HepG2 (cell line): Measurements from ENCODE around the gene EFCAB14. TPM values are rescaled to one million over a fixed set of nuclear protein-coding genes. Genes with fewer than 3 reads are reported as not detected.

Experiments
- HNRNPH1 ChIP-seq: fragments of 200-400 bp; formaldehyde crosslinking; optimal IDR thresholded peaks from 2 replicates; pipeline ENCODE3; 2017; ENCODE audit warnings: mild to moderate bottlenecking, low read depth, low read length
- SP4 ChIP-seq: sonication (generic); formaldehyde crosslinking; IDR thresholded peaks from 2 replicates; pipeline ENCODE4 v1.8.1; 2023; ENCODE audit warnings: mild to moderate bottlenecking, missing genetic modification reagents
- TAF1 ChIP-seq: sonication (generic); formaldehyde crosslinking; IDR thresholded peaks from 2 replicates; pipeline ENCODE4 v1.4.0; 2020; ENCODE audit warnings: missing genetic modification reagents
- ZEB1 ChIP-seq: IDR thresholded peaks from 2 replicates; pipeline ENCODE4 v1.6.1; 2012; ENCODE audit warnings: mild to moderate bottlenecking, low read depth, inconsistent platforms; ENCODE audit not compliant: insufficient replicate concordance
- ZFP36L1 ChIP-seq: sonication (generic); formaldehyde crosslinking; IDR thresholded peaks from 2 replicates; pipeline ENCODE4 v1.8.0; 2022; ENCODE audit warnings: mild to moderate bottlenecking, missing genetic modification reagents, moderate library complexity
- ZMYM4 ChIP-seq: sonication (generic); formaldehyde crosslinking; IDR thresholded peaks from 2 replicates; pipeline ENCODE4 v1.8.1; 2023; ENCODE audit warnings: mild to moderate bottlenecking, missing genetic modification reagents
- ZNF326 ChIP-seq: sonication (generic); formaldehyde crosslinking; IDR thresholded peaks from 2 replicates; pipeline ENCODE4 v1.4.0; 2020; ENCODE audit warnings: missing genetic modification reagents, borderline replicate concordance
- ZNF331 ChIP-seq: sonication (generic); formaldehyde crosslinking; IDR thresholded peaks from 2 replicates; pipeline ENCODE4 v1.4.0; 2020; ENCODE audit warnings: missing genetic modification reagents
- ZNF446 ChIP-seq: sonication (generic); formaldehyde crosslinking; IDR thresholded peaks from 2 replicates; pipeline ENCODE4 v1.5.0; 2020; ENCODE audit warnings: mild to moderate bottlenecking, missing genetic modification reagents
- ZNF589 ChIP-seq: sonication (generic); formaldehyde crosslinking; conservative IDR thresholded peaks from 2 replicates; pipeline ENCODE4 v1.8.0; 2022; ENCODE audit warnings: mild to moderate bottlenecking, moderate library complexity, missing genetic modification reagents
- polyA plus RNA-seq, 8 experiments: library from polyadenylated mRNA; depleted of rRNA in 3 of 8; stranded (reverse) in 7 of 8; unstranded in 1 of 8; fragments of >200 nt; fragmentation: Illumina TruSeq in 4 of 8; extraction: Trizol in 4 of 8; gene quantifications; 2 replicates each; pipeline versions ENCODE4 v1.2.1 to v1.2.3, GENCODE V29; 2011 to 2016; ENCODE audit warnings: low read depth in 4 of 8, missing spikeins in 1 of 8, mixed read lengths in 1 of 8; ENCODE audit not compliant: insufficient read depth in 1 of 8
- total RNA-seq, 5 experiments: library from RNA; depleted of rRNA; stranded (reverse); fragments of >200 nt; fragmentation: Illumina TruSeq; extraction: Trizol; gene quantifications; 2 replicates each; pipeline ENCODE4 v1.2.3, GENCODE V29; 2016; ENCODE audit warnings: low read depth in 1 of 5
- TF ChIP-seq, protein P1 (sequence below): sonication (generic); formaldehyde crosslinking; IDR thresholded peaks from 2 replicates; pipeline ENCODE4 v1.5.0; 2020; ENCODE audit warnings: missing genetic modification reagents
- TF ChIP-seq, protein P2 (sequence below): sonication (generic); formaldehyde crosslinking; IDR thresholded peaks from 2 replicates; pipeline ENCODE4 v1.4.0; 2020; ENCODE audit warnings: mild to moderate bottlenecking, missing genetic modification reagents, borderline replicate concordance
- TF ChIP-seq, protein P3 (sequence below): sonication (generic); formaldehyde crosslinking; conservative IDR thresholded peaks from 2 replicates; pipeline ENCODE4 v1.5.0; 2020; ENCODE audit warnings: missing genetic modification reagents
- TF ChIP-seq, protein P4 (sequence below): sonication (generic); formaldehyde crosslinking; IDR thresholded peaks from 2 replicates; pipeline ENCODE4 v1.8.0; 2022; ENCODE audit warnings: low read depth, missing genetic modification reagents

The EFCAB14 gene
- total and polyA plus RNA-seq, 2 of the 13 experiments (the other 11 are each of a cell fraction or from before 2014, with no cell fraction given) = 13.4 to 17.9 TPM

DNA sequence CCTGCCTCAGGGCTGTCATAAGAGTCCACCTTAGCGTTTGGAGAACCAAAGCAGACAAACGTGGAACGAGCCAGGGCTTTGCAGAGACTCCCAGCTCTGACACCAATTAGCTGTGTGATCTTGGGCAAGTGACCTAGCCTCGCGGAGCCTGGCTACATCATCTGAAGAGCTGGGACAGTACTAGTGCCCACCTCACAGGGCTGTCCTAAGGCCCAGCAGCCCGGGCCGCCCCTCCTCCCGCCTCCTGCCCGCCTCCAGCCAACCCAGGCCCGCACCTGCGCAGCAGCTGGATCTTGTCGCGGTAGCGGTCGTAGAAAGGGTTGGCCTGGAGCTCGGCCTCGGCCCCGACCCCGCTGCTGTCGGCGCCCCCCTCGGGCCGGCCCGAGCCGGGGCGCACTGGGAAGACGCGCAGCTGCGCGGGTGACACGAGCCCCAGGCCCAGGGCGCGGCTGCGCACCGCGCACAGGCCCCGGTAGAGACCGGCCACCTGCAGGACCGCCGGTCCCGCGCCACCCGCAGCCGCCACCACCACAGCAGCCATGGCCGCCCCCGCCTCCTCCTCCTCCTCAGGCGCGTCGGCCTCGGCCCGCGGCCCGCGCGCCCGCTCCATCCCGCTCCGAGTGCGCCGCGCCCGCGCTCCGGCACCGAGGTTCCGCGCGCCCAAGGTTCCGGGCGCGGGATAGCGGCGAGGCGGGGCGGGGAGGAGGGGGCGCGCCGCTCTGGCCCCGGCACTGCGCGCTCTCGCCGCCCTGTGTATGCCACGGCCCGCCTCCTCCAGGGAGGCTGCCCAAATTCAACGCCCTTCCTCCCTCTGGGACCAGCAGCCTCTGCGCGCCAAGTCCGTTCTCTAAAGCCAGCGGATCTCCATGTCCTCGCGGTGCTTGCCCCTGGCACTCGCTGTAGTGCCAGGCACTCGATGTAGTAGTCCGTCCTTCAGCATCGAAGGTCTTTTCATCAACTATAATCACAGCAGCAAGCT, 50.8 kb downstream of the EFCAB14 start, which contains the start of gene ATPAF1 (continued):
- TF ChIP-seq, protein P1, sequence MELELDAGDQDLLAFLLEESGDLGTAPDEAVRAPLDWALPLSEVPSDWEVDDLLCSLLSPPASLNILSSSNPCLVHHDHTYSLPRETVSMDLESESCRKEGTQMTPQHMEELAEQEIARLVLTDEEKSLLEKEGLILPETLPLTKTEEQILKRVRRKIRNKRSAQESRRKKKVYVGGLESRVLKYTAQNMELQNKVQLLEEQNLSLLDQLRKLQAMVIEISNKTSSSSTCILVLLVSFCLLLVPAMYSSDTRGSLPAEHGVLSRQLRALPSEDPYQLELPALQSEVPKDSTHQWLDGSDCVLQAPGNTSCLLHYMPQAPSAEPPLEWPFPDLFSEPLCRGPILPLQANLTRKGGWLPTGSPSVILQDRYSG (CRISPR knock-in tag) = no peak
- no peak for TF ChIP-seq HNRNPH1
- no peak for TF ChIP-seq ZNF326
- TF ChIP-seq TAF1 (CRISPR knock-in tag) = peak; percentile 29
- TF ChIP-seq, protein P2, sequence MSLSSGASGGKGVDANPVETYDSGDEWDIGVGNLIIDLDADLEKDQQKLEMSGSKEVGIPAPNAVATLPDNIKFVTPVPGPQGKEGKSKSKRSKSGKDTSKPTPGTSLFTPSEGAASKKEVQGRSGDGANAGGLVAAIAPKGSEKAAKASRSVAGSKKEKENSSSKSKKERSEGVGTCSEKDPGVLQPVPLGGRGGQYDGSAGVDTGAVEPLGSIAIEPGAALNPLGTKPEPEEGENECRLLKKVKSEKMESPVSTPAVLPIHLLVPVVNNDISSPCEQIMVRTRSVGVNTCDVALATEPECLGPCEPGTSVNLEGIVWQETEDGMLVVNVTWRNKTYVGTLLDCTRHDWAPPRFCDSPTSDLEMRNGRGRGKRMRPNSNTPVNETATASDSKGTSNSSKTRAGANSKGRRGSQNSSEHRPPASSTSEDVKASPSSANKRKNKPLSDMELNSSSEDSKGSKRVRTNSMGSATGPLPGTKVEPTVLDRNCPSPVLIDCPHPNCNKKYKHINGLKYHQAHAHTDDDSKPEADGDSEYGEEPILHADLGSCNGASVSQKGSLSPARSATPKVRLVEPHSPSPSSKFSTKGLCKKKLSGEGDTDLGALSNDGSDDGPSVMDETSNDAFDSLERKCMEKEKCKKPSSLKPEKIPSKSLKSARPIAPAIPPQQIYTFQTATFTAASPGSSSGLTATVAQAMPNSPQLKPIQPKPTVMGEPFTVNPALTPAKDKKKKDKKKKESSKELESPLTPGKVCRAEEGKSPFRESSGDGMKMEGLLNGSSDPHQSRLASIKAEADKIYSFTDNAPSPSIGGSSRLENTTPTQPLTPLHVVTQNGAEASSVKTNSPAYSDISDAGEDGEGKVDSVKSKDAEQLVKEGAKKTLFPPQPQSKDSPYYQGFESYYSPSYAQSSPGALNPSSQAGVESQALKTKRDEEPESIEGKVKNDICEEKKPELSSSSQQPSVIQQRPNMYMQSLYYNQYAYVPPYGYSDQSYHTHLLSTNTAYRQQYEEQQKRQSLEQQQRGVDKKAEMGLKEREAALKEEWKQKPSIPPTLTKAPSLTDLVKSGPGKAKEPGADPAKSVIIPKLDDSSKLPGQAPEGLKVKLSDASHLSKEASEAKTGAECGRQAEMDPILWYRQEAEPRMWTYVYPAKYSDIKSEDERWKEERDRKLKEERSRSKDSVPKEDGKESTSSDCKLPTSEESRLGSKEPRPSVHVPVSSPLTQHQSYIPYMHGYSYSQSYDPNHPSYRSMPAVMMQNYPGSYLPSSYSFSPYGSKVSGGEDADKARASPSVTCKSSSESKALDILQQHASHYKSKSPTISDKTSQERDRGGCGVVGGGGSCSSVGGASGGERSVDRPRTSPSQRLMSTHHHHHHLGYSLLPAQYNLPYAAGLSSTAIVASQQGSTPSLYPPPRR (CRISPR knock-in tag) = no peak
- TF ChIP-seq, protein P3, sequence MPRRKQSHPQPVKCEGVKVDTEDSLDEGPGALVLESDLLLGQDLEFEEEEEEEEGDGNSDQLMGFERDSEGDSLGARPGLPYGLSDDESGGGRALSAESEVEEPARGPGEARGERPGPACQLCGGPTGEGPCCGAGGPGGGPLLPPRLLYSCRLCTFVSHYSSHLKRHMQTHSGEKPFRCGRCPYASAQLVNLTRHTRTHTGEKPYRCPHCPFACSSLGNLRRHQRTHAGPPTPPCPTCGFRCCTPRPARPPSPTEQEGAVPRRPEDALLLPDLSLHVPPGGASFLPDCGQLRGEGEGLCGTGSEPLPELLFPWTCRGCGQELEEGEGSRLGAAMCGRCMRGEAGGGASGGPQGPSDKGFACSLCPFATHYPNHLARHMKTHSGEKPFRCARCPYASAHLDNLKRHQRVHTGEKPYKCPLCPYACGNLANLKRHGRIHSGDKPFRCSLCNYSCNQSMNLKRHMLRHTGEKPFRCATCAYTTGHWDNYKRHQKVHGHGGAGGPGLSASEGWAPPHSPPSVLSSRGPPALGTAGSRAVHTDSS (CRISPR knock-in tag) = no peak
- TF ChIP-seq ZMYM4 (CRISPR knock-in tag) = peak; percentile 53; the same call in 1 of the 2 replicates
- no peak for TF ChIP-seq ZEB1
- TF ChIP-seq, protein P4, sequence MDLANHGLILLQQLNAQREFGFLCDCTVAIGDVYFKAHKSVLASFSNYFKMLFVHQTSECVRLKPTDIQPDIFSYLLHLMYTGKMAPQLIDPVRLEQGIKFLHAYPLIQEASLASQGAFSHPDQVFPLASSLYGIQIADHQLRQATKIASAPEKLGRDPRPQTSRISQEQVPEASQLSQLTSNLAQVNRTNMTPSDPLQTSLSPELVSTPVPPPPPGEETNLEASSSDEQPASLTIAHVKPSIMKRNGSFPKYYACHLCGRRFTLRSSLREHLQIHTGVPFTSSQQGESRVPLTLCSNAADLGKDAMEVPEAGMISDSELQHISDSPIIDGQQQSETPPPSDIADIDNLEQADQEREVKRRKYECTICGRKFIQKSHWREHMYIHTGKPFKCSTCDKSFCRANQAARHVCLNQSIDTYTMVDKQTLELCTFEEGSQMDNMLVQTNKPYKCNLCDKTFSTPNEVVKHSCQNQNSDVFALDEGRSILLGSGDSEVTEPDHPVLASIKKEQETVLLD (CRISPR knock-in tag) = 0 out of 2 replicates have a peak, but pooled peaks have one; percentile 46
- no peak for TF ChIP-seq ZFP36L1
- TF ChIP-seq ZNF446 (CRISPR knock-in tag) = peak; percentile 78; the same call in 1 of the 2 replicates
- TF ChIP-seq SP4 (CRISPR knock-in tag) = peak; percentile 65
- no peak for TF ChIP-seq ZNF589 (CRISPR knock-in tag)
- peak; percentile 49; the same call in 1 of the 2 replicates for TF ChIP-seq ZNF331 (CRISPR knock-in tag)
